ENCODE measurements around the gene KLHL14. TPM values are rescaled to one million over a fixed set of nuclear protein-coding genes. Genes with fewer than 3 reads are reported as not detected.

Gene KLHL14
- total and polyA plus RNA-seq, 2 donors (not counting 1 experiment from before 2014, with no cell fraction given), result 18.5 to 42.5 TPM

DNA sequence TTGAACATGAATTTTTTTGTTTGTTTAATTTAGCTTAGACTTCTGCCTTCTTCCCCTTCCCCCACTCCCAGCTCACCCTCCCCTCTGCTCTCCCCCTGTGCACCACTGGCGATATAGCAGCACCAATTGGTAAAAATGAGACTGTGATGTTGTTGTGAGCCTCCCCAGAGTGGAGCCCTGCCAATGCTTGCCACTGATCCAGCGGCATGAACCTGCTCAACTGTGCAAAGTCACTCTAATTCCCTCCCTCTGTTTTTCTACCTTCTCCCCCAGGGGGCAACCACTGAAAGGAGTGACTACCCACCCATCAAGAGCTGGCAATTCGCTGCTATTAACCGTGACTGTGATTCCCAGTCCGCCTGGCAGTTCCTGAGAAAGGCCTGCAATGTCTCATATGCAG is 30.2 kb downstream of the KLHL14 start:
- Histone ChIP-seq H3K4me2 (replicated peaks; ENCODE audit: low read depth, low read length, poor library complexity, severe bottlenecking) (no peak overlapping the region), H3K27me3 (replicated peaks in 1 of 4; ENCODE audit: control extremely low read depth in 1 of 4, control insufficient read depth in 3 of 4, insufficient read depth in 4 of 4, low read length in 3 of 4) (no peaks in the 10 kb centered on the region), H3K4me3 (ENCODE audit: control extremely low read depth in 1 of 5, extremely low read depth in 1 of 5, insufficient read depth in 1 of 5, low read depth in 2 of 5, low read length in 4 of 5) (no peak overlapping the region), H2AFZ (ENCODE audit: insufficient read depth, low read depth, low read length, poor library complexity, severe bottlenecking) (no peak overlapping the region), H3K36me3 (replicated peaks in 1 of 2; ENCODE audit: control extremely low read depth in 1 of 2, control insufficient read depth in 1 of 2, extremely low read depth in 1 of 2, insufficient read depth in 2 of 2, low read length in 1 of 2) (peaks cover 10 to 16% of the 10 kb centered on the region in 2 experiments), H3K4me1 (ENCODE audit: control insufficient read depth in 2 of 2, insufficient read depth in 2 of 2, low read length in 2 of 2) (peaks cover 5 to 8% of the 10 kb centered on the region in 2 donors), H3K9me3 (ENCODE audit: control extremely low read depth in 1 of 3, control insufficient read depth in 2 of 3, insufficient read depth in 1 of 3, low read length in 2 of 3) (no peaks in the 10 kb centered on the region), H4K20me1 (ENCODE audit: control insufficient read depth, insufficient read depth, low read length, poor library complexity, severe bottlenecking) (peaks cover 19% of the 10 kb centered on the region), H3K79me2 (ENCODE audit: control insufficient read depth, insufficient read depth, low read length) (peaks cover 89% of the 10 kb centered on the region), H3K9ac (ENCODE audit: low read length) (no peak overlapping the region), H3K27ac (ENCODE audit: low read length in 2 of 2) (no peak overlapping the region)
- 73% methylated on average over 4 of the region's 5 CpGs for WGBS (ENCODE audit: insufficient coverage)
- TF ChIP-seq, protein P1, sequence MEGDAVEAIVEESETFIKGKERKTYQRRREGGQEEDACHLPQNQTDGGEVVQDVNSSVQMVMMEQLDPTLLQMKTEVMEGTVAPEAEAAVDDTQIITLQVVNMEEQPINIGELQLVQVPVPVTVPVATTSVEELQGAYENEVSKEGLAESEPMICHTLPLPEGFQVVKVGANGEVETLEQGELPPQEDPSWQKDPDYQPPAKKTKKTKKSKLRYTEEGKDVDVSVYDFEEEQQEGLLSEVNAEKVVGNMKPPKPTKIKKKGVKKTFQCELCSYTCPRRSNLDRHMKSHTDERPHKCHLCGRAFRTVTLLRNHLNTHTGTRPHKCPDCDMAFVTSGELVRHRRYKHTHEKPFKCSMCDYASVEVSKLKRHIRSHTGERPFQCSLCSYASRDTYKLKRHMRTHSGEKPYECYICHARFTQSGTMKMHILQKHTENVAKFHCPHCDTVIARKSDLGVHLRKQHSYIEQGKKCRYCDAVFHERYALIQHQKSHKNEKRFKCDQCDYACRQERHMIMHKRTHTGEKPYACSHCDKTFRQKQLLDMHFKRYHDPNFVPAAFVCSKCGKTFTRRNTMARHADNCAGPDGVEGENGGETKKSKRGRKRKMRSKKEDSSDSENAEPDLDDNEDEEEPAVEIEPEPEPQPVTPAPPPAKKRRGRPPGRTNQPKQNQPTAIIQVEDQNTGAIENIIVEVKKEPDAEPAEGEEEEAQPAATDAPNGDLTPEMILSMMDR (IDR thresholded peaks at IDR 0.05), result no peak
- no peak for ATAC-seq (ENCODE audit: low read depth)
- ChIA-PET POLR2A (no interaction called here), CTCF (interaction anchor here (0.6 to 1.6 kb wide), 3 partner anchors 28 to 175 kb away, joined by 3 to 5 read pairs (median 4); no protein-coding TSS in a partner anchor)
- intact Hi-C loops (cut with micrococcal nuclease), result no loop called here
- Mint-ChIP-seq H3K27me3 (no peaks in the 10 kb centered on the region), H3K4me1 (peaks cover 30% of the 10 kb centered on the region), H3K4me3 (no peak overlapping the region), H3K9me3 (ENCODE audit: insufficient read depth) (no peaks in the 10 kb centered on the region), H3K27ac (no peak overlapping the region)
- DNase-seq, result no peak

DNA sequence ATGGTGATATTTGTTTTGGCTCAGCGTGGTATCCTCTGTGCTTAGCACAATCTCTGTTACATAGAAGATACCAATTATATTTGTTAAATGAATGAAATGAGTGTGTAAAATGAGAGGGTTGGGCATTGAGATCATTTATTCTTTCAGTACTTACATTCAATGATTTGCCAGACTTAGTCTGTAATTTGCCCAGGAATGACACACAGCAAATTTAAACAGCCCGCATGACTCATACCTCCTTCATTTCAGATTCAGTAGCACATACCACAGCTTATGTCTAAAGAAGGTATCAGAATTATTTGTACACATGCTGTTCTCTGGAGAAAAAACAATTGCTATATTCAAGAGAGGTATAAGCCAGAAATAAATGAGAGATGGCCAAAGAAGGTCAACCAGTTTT is 37.0 kb downstream of the KLHL14 start:
- H3K9me3 ChIP-seq (ENCODE audit: control extremely low read depth in 1 of 3, control insufficient read depth in 2 of 3, insufficient read depth in 1 of 3, low read length in 2 of 3), result no peaks in the 10 kb centered on the region
- H3K79me2 ChIP-seq (ENCODE audit: control insufficient read depth, insufficient read depth, low read length), result peaks cover 70% of the 10 kb centered on the region
- H3K36me3 ChIP-seq (replicated peaks in 1 of 2; ENCODE audit: control extremely low read depth in 1 of 2, control insufficient read depth in 1 of 2, extremely low read depth in 1 of 2, insufficient read depth in 2 of 2, low read length in 1 of 2), result peaks cover 6 to 24% of the 10 kb centered on the region in 2 experiments
- H3K4me3 ChIP-seq (ENCODE audit: control extremely low read depth in 1 of 5, extremely low read depth in 1 of 5, insufficient read depth in 1 of 5, low read depth in 2 of 5, low read length in 4 of 5), result no peak overlapping the region
- ChIA-PET CTCF (no interaction called here), POLR2A (no interaction called here)
- no peak overlapping the region for H2AFZ ChIP-seq (ENCODE audit: insufficient read depth, low read depth, low read length, poor library complexity, severe bottlenecking)
- intact Hi-C loops (cut with micrococcal nuclease), result no loop called here
- no CpG with 5 or more reads among the region's 2 CpGs for WGBS (ENCODE audit: insufficient coverage)
- H3K9ac ChIP-seq (ENCODE audit: low read length), result no peak overlapping the region
- Mint-ChIP-seq H3K9me3 (ENCODE audit: insufficient read depth) (no peaks in the 10 kb centered on the region), H3K27me3 (no peaks in the 10 kb centered on the region), H3K4me3 (no peak overlapping the region), H3K27ac (no peak overlapping the region), H3K4me1 (peaks cover 38% of the 10 kb centered on the region)
- H3K4me1 ChIP-seq (ENCODE audit: control insufficient read depth in 2 of 2, insufficient read depth in 2 of 2, low read length in 2 of 2), result peaks cover 10 to 20% of the 10 kb centered on the region in 2 donors
- H3K4me2 ChIP-seq (replicated peaks; ENCODE audit: low read depth, low read length, poor library complexity, severe bottlenecking), result no peak overlapping the region
- H3K27me3 ChIP-seq (replicated peaks in 1 of 4; ENCODE audit: control extremely low read depth in 1 of 4, control insufficient read depth in 3 of 4, insufficient read depth in 4 of 4, low read length in 3 of 4), result no peaks in the 10 kb centered on the region
- ATAC-seq (ENCODE audit: low read depth), result no peak
- TF ChIP-seq, protein P1 (IDR thresholded peaks at IDR 0.05), result no peak
- TF ChIP-seq EZH2 (IDR thresholded peaks at IDR 0.05; ENCODE audit: borderline replicate concordance, insufficient read depth, low read depth, low read length, poor library complexity, severe bottlenecking), result no peak
- H4K20me1 ChIP-seq (ENCODE audit: control insufficient read depth, insufficient read depth, low read length, poor library complexity, severe bottlenecking), result peaks cover 3% of the 10 kb centered on the region
- no peak for DNase-seq
- no peak overlapping the region for H3K27ac ChIP-seq (ENCODE audit: low read length in 2 of 2)
